SK-N-SH treated with all-trans-retinoic acid at 6 μM for 48 hours (cell line): ENCODE data around the gene ACSM2A.
"Not testable (repeated sequence)": the region's sequence is repeated elsewhere in the genome, so short reads cannot be mapped to it uniquely, and the experiment has no call there.

Source experiments
- TCF4 ChIP-seq: fragments of 250-450 bp; sonication (Bioruptor Pico); IDR thresholded peaks from 2 replicates; pipeline ENCODE4 v1.8.0; 2021; ENCODE audit warnings: mild to moderate bottlenecking, moderate library complexity, borderline replicate concordance
- TSHZ2 ChIP-seq: fragments of 250-450 bp; sonication (Bioruptor Pico); IDR thresholded peaks from 2 replicates; pipeline ENCODE4 v1.5.0; 2020; ENCODE audit warnings: mild to moderate bottlenecking, moderate library complexity
- ZC3H10 ChIP-seq: fragments of 250-450 bp; sonication (Bioruptor Pico); IDR thresholded peaks from 2 replicates; pipeline ENCODE4 v1.5.1; 2021; ENCODE audit warnings: mild to moderate bottlenecking, moderate library complexity
- ZFP30 ChIP-seq: fragments of 450-650 bp; formaldehyde crosslinking; IDR thresholded peaks from 2 replicates; pipeline ENCODE4 v1.5.0; 2022; ENCODE audit warnings: mild to moderate bottlenecking, moderate library complexity

GRCh38 chr16:20470732-20471131, 19.4 kb downstream of the ACSM2A start:
- not testable (repeated sequence) for TF ChIP-seq TSHZ2, TCF4, ZFP30, ZC3H10 (CRISPR knock-in tag)
